K562 (cell line): ENCODE results near the gene RPAIN. TPM values are rescaled to one million over a fixed set of nuclear protein-coding genes. Genes with fewer than 3 reads are reported as not detected.

ENCODE experiments used
- ATF3 ChIP-seq, 2 experiments: fragments of 450-650 bp in 1 of 2; sonication (generic) in 1 of 2; formaldehyde crosslinking in 1 of 2; IDR thresholded peaks in 1 of 2; conservative IDR thresholded peaks in 1 of 2; 2 replicates each; pipeline versions ENCODE4 v1.6.1 to v1.8.1; 2016 to 2023; ENCODE audit warnings: mild to moderate bottlenecking in 2 of 2, moderate library complexity in 2 of 2, inconsistent platforms in 1 of 2, missing genetic modification reagents in 1 of 2
- CCAR2 ChIP-seq: fragments of 200-400 bp; formaldehyde crosslinking; IDR thresholded peaks from 2 replicates; pipeline ENCODE4 v1.6.1; 2017; ENCODE audit warnings: mild to moderate bottlenecking, low read depth, low read length
- CHAMP1 ChIP-seq: fragments of 450-650 bp; IDR thresholded peaks from 2 replicates; pipeline ENCODE4 v1.6.1; 2016; ENCODE audit warnings: mild to moderate bottlenecking
- E2F8 ChIP-seq: fragments of 450-650 bp; IDR thresholded peaks from 2 replicates; pipeline ENCODE4 v1.7.1; 2018; ENCODE audit warnings: mild to moderate bottlenecking, low read depth; ENCODE audit not compliant: partially characterized antibody
- HDAC8 ChIP-seq: fragments of 450-650 bp; IDR thresholded peaks from 2 replicates; pipeline ENCODE4 v1.6.1; 2016; ENCODE audit warnings: mild to moderate bottlenecking, missing genetic modification characterization, moderate library complexity, missing compliant biosample characterization
- PHB2 ChIP-seq: fragments of 450-650 bp; IDR thresholded peaks from 2 replicates; pipeline ENCODE4 v1.6.1; 2017; ENCODE audit warnings: low read depth
- PHTF2 ChIP-seq: fragments of 250-450 bp; sonication (Bioruptor Pico); IDR thresholded peaks from 2 replicates; pipeline ENCODE4 v1.5.0; 2021; ENCODE audit warnings: mild to moderate bottlenecking
- POLR2A ChIP-seq: fragments of 450-650 bp; conservative IDR thresholded peaks from 2 replicates; pipeline ENCODE4 v1.6.1; 2016
- POLR2AphosphoS5 ChIP-seq: IDR thresholded peaks from 2 replicates; pipeline ENCODE4 v1.6.1; 2011; ENCODE audit warnings: mild to moderate bottlenecking, low read depth, low read length, moderate library complexity; ENCODE audit not compliant: control insufficient read depth, insufficient read depth
- POLR3A ChIP-seq: IDR thresholded peaks from 2 replicates; pipeline ENCODE4 v1.6.1; 2011; ENCODE audit warnings: borderline replicate concordance, mild to moderate bottlenecking, moderate library complexity; ENCODE audit not compliant: insufficient read length, insufficient read depth; ENCODE audit errors: extremely low read depth
- THAP12 ChIP-seq: fragments of 250-450 bp; sonication (Bioruptor Pico); IDR thresholded peaks from 2 replicates; pipeline ENCODE4 v1.9.0; 2021; ENCODE audit warnings: mild to moderate bottlenecking, inconsistent platforms
- THRA ChIP-seq: fragments of 450-650 bp; IDR thresholded peaks from 2 replicates; pipeline ENCODE4 v1.6.1; 2017; ENCODE audit warnings: mild to moderate bottlenecking, moderate library complexity
- ZBTB49 ChIP-seq: sonication (generic); formaldehyde crosslinking; IDR thresholded peaks from 2 replicates; pipeline ENCODE4 v1.8.0; 2022; ENCODE audit warnings: missing genetic modification reagents, mild to moderate bottlenecking, borderline replicate concordance
- ZNF316 ChIP-seq: fragments of 450-650 bp; IDR thresholded peaks from 2 replicates; pipeline ENCODE4 v1.6.1; 2016
- ZNF347 ChIP-seq: fragments of 450-650 bp; formaldehyde crosslinking; IDR thresholded peaks from 2 replicates; pipeline ENCODE4 v1.4.0; 2020; ENCODE audit warnings: low read depth, mild to moderate bottlenecking, moderate library complexity
- ZSCAN29 ChIP-seq: fragments of 450-650 bp; IDR thresholded peaks from 2 replicates; pipeline ENCODE4 v1.6.1; 2017
- polyA plus RNA-seq, 8 experiments: library from polyadenylated mRNA; depleted of rRNA in 4 of 8; stranded (reverse) in 5 of 8; unstranded in 3 of 8; fragments of >200 nt; fragmentation: Nextera tagmentation in 2 of 8; fragmentation: Illumina TruSeq in 1 of 8; extraction: Ambion mirVana in 2 of 8; extraction: Trizol in 1 of 8; gene quantifications; 2 replicates each; pipeline versions ENCODE4 v1.2.1 to v1.2.3, GENCODE V29; 2011 to 2014; ENCODE audit warnings: inconsistent platforms in 1 of 8, missing spikeins in 1 of 8
- total RNA-seq, 7 experiments: library from RNA; depleted of rRNA in 6 of 7; stranded (reverse); fragments of >200 nt in 6 of 7; fragmentation: Illumina TruSeq in 2 of 7; extraction: Trizol in 2 of 7; gene quantifications; 2 replicates each; pipeline versions ENCODE4 v1.2.1 to v1.2.3, GENCODE V29; 2011 to 2021; ENCODE audit warnings: low replicate concordance in 1 of 7

The RPAIN gene
- total and polyA plus RNA-seq, 9 of the 15 experiments (the other 6 are each of a cell fraction or from before 2014, with no cell fraction given): 27.3 to 63.7 (median 38.5) TPM

- TF ChIP-seq CCAR2 (no peak), ZSCAN29 (no peak), POLR3A (no peak), PHTF2 (CRISPR knock-in tag) (no peak), HDAC8 (tag) (no peak), ATF3 (IDR thresholded peaks at IDR 0.05) (no peak), ATF3 (CRISPR knock-in tag; conservative IDR thresholded peaks at IDR 0.05) (no peak), CHAMP1 (no peak), THRA (no peak), POLR2AphosphoS5 (0 out of 2 replicates have a peak, but pooled peaks have one; percentile 36), POLR2A (peak; percentile 44; the same call in 1 of the 2 replicates), ZNF347 (CRISPR knock-in tag) (no peak), THAP12 (CRISPR knock-in tag) (no peak), E2F8 (no peak), ZNF316 (peak; percentile 48), ZBTB49 (CRISPR knock-in tag) (no peak), PHB2 (no peak)
Observed at GRCh38 chr17:5381542-5381941, 38.4 kb upstream of the RPAIN start (continued).
